Gastrocnemius medialis (tissue), 4 donors: Measurements from ENCODE around the gene ASS1. TPM values are rescaled to one million over a fixed set of nuclear protein-coding genes. Genes with fewer than 3 reads are reported as not detected.

Experiments
- ATAC-seq, 2 donors: fragments of 150-250 bp; one replicate each; pipeline ENCODE4 v1.9.1; 2016
- DNase-seq, 2 donors: peaks; one replicate each; pipeline ENCODE4 v3.0.0-alpha.2; 2019
- H3K27ac ChIP-seq, 4 donors: fragments of 200-600 bp; sonication (generic); 1 replicate in 1 of 4; 2 replicates in 3 of 4; pipeline ENCODE4 v1.5.1; 2016 to 2018; ENCODE audit warnings: mild to moderate bottlenecking in 2 of 4, moderate library complexity in 1 of 4
- H3K27me3 ChIP-seq, 3 donors: fragments of 200-600 bp; sonication (generic) in 2 of 3; 1 replicate in 1 of 3; 2 replicates in 2 of 3; pipeline versions ENCODE4 v1.5.1 to v1.6.0; 2016 to 2019; ENCODE audit warnings: mild to moderate bottlenecking in 1 of 3, moderate library complexity in 1 of 3
- H3K36me3 ChIP-seq, 2 donors: fragments of 200-600 bp; sonication (generic) in 1 of 2; one replicate each; pipeline ENCODE4 v1.5.1; 2017 to 2018
- H3K4me1 ChIP-seq, 2 donors: fragments of 200-600 bp; sonication (generic) in 1 of 2; one replicate each; pipeline ENCODE4 v1.5.1; 2016 to 2017; ENCODE audit warnings: mild to moderate bottlenecking in 2 of 2
- H3K4me3 ChIP-seq, 4 donors: fragments of 200-600 bp; sonication (generic) in 3 of 4; 1 replicate in 1 of 4; 2 replicates in 3 of 4; pipeline ENCODE4 v1.5.1; 2016 to 2019; ENCODE audit warnings: mild to moderate bottlenecking in 2 of 4
- H3K9me3 ChIP-seq, 3 donors: fragments of 200-600 bp; sonication (generic) in 2 of 3; 1 replicate in 1 of 3; 2 replicates in 2 of 3; pipeline ENCODE4 v1.5.1; 2016 to 2019
- POLR2A ChIP-seq, 2 donors: fragments of 450-650 bp; IDR thresholded peaks; one replicate each; pipeline ENCODE4 v1.6.1; 2017; ENCODE audit warnings: antibody characterized with exemption in 2 of 2, mild to moderate bottlenecking in 2 of 2, moderate library complexity in 2 of 2
- in situ Hi-C, 4 donors: fragments of 200-750 bp; cut with MboI; loops; one replicate each; pipeline versions ENCODE4 v1.15.0 to v1.8.0; 2017; ENCODE audit warnings: low sequenced_read_pairs in 4 of 4
- intact Hi-C: fragments of 100-400 bp; cut with DNase I; formaldehyde crosslinking; loops from one replicate; pipeline ENCODE4 v1.15.1; 2023; ENCODE audit warnings: low total_unique reads
- total RNA-seq, 4 donors: library from RNA; depleted of rRNA; stranded (reverse); fragments of >200 nt; gene quantifications; one replicate each; pipeline versions ENCODE4 v1.1.0 to v1.2.3, GENCODE V29; 2016
- TF ChIP-seq, protein P1 (sequence below), 5 experiments: fragments of 450-650 bp in 3 of 5; fragments of 200-600 bp in 2 of 5; sonication (generic) in 2 of 5; IDR thresholded peaks in 4 of 5; conservative IDR thresholded peaks in 1 of 5; 1 replicate in 4 of 5; 2 replicates in 1 of 5; pipeline ENCODE4 v1.5.1; 2016 to 2019; ENCODE audit warnings: antibody characterized with exemption in 5 of 5, mild to moderate bottlenecking in 3 of 5, moderate library complexity in 3 of 5

Gene ASS1
- total RNA-seq, 4 donors from 2014 or later = 44.5 to 83.4 (median 68.5) TPM

DNA sequence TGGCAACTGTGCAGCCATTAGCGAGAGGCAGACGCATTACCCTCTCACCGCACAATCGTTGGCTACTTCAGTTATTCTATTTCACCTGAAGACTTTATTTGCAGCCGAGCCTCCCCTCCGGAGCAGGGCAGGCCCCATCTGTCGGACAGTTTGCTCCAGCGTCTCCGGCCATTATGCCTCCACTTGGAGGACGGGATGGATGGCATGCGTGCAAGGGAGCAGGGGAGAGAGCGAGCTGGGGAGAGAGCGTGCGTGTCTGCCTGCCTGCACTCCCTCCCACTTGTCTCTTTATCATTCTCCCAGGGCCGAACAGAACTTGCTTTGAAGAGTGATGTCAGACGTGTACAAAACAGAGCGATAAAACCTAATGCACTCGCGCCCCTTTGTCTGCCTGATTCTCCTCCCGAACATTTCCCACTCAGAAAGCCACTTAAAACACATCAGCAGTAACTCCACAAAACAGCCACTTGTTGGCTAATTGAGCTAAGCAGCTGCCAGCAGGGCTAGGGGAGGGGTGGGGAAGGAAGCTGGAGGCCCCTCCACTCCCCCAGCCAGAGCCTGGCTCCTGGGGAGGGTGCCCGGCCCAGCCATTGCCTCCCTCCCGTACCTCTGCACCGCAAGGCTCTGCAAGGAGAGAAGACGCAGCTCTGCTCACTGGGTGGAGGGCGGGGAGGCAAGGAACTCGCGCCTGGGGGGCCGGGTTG lies 91.2 kb downstream of the ASS1 start:
- no peak for ATAC-seq

DNA sequence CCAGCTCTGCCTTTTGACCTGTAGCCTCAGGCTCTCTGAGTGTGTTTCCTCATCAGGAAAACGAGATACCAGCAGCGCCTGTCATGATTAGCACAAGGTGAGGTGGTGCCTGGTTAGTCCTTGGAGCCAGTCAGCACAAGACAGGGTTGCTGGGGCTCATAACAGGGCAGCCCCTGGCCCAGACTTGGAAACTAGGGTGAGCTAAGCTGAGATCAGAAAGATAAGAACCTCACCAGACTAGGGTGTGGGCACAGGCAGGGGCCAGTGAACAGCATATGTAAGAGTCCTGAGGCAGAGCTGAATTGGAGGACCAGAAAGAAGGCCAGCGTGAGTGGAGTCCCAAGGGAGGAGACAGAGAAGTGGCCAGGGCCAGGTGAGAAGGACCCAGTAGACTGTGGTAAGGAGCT lies 91.9 kb downstream of the ASS1 start:
- in situ Hi-C loops (no loop called here), intact Hi-C loops (no loop called here)
- ATAC-seq (no peak), DNase-seq (no peak)
- Histone ChIP-seq H3K27me3 (peaks cover 53 to 74% (median 54%) of the 10 kb centered on the region in 3 donors), H3K27ac (no peak overlapping the region), H3K36me3 (no peaks in the 10 kb centered on the region), H3K4me1 (no peaks in the 10 kb centered on the region), H3K4me3 (no peak overlapping the region), H3K9me3 (no peaks in the 10 kb centered on the region)
- TF ChIP-seq POLR2A (IDR thresholded peaks at IDR 0.05) = no peak
- TF ChIP-seq, protein P1, sequence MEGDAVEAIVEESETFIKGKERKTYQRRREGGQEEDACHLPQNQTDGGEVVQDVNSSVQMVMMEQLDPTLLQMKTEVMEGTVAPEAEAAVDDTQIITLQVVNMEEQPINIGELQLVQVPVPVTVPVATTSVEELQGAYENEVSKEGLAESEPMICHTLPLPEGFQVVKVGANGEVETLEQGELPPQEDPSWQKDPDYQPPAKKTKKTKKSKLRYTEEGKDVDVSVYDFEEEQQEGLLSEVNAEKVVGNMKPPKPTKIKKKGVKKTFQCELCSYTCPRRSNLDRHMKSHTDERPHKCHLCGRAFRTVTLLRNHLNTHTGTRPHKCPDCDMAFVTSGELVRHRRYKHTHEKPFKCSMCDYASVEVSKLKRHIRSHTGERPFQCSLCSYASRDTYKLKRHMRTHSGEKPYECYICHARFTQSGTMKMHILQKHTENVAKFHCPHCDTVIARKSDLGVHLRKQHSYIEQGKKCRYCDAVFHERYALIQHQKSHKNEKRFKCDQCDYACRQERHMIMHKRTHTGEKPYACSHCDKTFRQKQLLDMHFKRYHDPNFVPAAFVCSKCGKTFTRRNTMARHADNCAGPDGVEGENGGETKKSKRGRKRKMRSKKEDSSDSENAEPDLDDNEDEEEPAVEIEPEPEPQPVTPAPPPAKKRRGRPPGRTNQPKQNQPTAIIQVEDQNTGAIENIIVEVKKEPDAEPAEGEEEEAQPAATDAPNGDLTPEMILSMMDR (IDR thresholded peaks at IDR 0.05 in 4 of 5, conservative IDR thresholded peaks at IDR 0.05 in 1 of 5) = no peak

More for the DNA sequence above, 91.2 kb downstream of the ASS1 start:
- TF ChIP-seq POLR2A (IDR thresholded peaks at IDR 0.05) = no peak
- TF ChIP-seq, protein P1 (IDR thresholded peaks at IDR 0.05 in 4 of 5, conservative IDR thresholded peaks at IDR 0.05 in 1 of 5) = no peak
- no peak overlapping the region for H3K4me3 ChIP-seq
- H3K27ac ChIP-seq = no peak overlapping the region
- in situ Hi-C loops (no loop called here), intact Hi-C loops (no loop called here)
- H3K9me3 ChIP-seq = no peaks in the 10 kb centered on the region
- peaks cover 0 to 4% of the 10 kb centered on the region in 2 donors for H3K4me1 ChIP-seq
- H3K27me3 ChIP-seq = peaks cover 52 to 71% (median 54%) of the 10 kb centered on the region in 3 donors
- H3K36me3 ChIP-seq = no peaks in the 10 kb centered on the region
- DNase-seq = no peak

DNA sequence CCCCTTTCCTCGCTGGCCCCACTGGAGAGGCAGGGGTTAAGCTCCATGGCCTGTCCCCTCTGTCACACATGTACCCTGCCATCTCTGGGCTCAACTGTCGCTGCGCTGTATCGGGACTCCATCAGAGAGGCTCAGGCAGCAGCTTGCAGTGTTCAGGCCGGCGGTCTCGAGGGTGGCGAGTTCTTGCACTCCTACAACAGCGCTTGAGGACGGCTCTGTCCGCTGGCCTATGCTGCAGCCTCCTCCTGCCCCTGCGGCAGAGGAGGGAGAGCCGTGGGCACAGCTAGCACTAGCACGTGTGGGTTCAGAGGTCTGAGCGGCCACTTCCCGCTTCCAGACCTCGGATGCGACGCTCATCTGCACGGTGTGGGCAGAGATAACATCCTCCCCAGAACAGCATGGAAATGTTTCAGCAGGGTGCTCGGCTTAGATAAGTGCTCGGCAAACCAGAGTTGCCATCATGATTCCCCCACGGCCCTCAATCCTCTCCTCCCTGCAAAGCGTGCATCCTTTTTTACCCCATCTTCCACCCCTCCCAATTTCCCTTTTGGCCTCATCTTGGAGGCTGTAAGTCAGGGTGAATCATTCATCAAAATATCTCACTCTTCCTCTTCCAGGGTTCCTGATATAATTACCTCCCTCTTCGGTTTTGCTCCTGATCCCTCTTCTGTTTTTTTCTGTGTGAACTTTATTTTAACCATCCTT lies 92.7 kb downstream of the ASS1 start:
- ATAC-seq (no peak), DNase-seq (no peak)
- Histone ChIP-seq H3K4me1 (no peaks in the 10 kb centered on the region), H3K9me3 (no peaks in the 10 kb centered on the region), H3K36me3 (no peaks in the 10 kb centered on the region), H3K27me3 (peaks cover 53 to 79% (median 54%) of the 10 kb centered on the region in 3 donors), H3K4me3 (no peak overlapping the region), H3K27ac (no peak overlapping the region)
- in situ Hi-C loops (no loop called here), intact Hi-C loops (no loop called here)
- TF ChIP-seq, protein P1 (IDR thresholded peaks at IDR 0.05 in 4 of 5, conservative IDR thresholded peaks at IDR 0.05 in 1 of 5) = no peak
- TF ChIP-seq POLR2A (IDR thresholded peaks at IDR 0.05) = no peak

DNA sequence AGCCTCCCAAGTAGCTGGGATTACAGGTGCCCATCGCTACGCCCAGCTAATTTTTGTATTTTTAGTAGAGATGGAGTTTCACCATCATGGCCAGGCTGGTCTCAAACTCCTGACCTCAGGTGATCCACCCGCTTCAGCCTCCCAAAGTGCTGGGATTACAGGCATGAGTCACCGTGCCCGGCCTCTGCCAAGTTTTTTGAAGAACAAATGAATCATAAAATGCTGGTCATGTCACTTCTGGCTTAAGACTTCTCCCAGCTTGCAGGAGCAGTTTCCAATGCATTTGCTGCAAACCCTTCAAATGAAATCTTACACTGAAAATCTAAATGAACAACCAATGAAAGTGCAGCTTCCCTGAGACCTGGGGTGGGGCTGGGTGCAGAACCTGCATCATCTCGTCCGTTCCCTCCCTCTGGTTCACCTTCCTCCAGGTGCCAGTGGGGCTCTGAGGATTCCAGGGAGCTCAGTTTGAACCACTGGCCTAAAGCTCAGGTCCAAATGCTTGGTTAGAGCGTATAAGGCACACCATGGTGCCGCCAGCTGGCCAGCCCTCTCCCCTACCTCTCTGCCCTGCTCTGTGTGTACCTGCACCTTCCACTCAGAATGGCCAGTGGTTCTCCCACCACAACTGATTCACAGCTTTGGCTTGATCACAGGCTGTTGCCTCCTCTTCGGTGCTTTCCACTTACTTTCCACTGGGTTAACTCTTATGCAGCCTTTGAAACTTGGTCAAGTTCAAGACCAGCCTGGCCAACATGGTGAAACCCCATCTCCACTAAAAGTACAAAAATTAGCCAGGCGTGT lies 94.9 kb downstream of the ASS1 start:
- Histone ChIP-seq H3K36me3 (no peaks in the 10 kb centered on the region), H3K9me3 (no peaks in the 10 kb centered on the region), H3K27ac (no peak overlapping the region), H3K27me3 (peaks cover 44 to 66% (median 53%) of the 10 kb centered on the region in 3 donors), H3K4me1 (no peaks in the 10 kb centered on the region), H3K4me3 (no peak overlapping the region)
- TF ChIP-seq, protein P1 (IDR thresholded peaks at IDR 0.05 in 4 of 5, conservative IDR thresholded peaks at IDR 0.05 in 1 of 5) = no peak
- TF ChIP-seq POLR2A (IDR thresholded peaks at IDR 0.05) = no peak
- ATAC-seq (no peak), DNase-seq (peak in 1 of 2 donors; percentile 22)
- intact Hi-C loops (no loop called here), in situ Hi-C loops (no loop called here)
